GM18507 (cell line): ENCODE measurements around the gene EIF4B.
A peak's percentile ranks its signal among the peaks of the same experiment; 100 is the strongest.

Experiments used
- DNase-seq: peaks from one replicate; pipeline ENCODE4 v3.0.0; 2011; ENCODE audit warnings: low read depth; ENCODE audit not compliant: insufficient read length; ENCODE audit errors: extremely low spot score
- FAIRE-seq: peaks from 2 replicates; lab custom pipeline; 2011; peaks lifted over from hg19 to GRCh38; lab: Jason Lieb, UNC

EIF4B gene

GRCh38 chr12:53054112-53054878 is 48.0 kb downstream of the EIF4B start:
- DNase-seq (peak; percentile 80), FAIRE-seq (peak; percentile 91)

DNA sequence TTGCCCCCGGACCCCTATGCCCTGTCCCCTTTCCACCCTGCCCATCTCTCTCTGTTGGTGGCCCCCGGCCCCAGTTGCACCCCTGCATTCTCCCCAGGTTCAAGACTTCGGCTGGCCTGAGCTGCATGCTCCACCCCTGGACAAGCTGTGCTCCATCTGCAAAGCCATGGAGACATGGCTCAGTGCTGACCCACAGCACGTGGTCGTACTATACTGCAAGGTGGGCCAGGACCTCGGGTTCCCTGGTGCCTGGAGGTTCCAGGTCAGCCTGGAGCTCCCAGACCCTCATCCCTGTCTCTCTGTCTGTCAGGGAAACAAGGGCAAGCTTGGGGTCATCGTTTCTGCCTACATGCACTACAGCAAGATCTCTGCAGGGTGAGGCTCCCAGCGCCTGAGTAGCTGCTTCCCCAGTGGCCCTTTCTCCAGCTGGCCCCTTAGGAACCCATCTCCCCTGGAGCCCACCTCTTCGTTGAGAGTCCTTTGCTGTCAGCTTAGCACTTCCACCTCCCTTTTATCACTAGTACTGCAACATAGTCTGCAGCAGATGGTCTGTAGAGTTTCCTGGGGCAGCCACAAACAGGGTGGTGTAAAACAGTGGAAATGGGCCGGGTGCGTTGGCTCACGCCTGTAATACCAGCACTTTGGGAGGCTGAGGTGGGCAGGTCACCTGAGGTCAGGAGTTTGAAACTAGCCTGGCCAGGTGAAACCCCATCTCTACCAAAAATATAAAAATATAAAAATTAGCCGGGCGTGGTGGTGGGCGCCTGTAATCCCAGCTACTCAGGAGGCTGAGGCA is 49.4 kb downstream of the EIF4B start:
- no peak for DNase-seq
- no peak for FAIRE-seq

GRCh38 chr12:53056296-53056695 is 50.0 kb downstream of the EIF4B start:
- no peak for FAIRE-seq
- DNase-seq, result no peak

DNA sequence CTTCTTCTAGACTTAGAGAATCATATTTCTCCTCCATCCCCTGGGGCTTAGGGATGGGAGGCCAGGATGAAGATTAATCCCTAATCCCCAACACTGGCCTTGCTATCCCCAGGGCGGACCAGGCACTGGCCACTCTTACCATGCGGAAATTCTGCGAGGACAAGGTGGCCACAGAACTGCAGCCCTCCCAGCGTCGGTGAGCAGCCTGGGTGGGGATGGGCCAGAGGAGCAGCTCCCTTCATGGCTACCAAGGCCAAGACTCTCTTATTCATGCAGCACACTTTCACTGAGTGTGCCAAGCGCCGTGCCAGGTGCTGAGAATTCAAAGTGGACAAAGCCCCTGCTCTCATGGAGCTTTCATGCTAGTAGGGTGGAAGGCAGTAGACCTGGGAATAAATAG is 50.6 kb downstream of the EIF4B start:
- no peak for DNase-seq
- no peak for FAIRE-seq

DNA sequence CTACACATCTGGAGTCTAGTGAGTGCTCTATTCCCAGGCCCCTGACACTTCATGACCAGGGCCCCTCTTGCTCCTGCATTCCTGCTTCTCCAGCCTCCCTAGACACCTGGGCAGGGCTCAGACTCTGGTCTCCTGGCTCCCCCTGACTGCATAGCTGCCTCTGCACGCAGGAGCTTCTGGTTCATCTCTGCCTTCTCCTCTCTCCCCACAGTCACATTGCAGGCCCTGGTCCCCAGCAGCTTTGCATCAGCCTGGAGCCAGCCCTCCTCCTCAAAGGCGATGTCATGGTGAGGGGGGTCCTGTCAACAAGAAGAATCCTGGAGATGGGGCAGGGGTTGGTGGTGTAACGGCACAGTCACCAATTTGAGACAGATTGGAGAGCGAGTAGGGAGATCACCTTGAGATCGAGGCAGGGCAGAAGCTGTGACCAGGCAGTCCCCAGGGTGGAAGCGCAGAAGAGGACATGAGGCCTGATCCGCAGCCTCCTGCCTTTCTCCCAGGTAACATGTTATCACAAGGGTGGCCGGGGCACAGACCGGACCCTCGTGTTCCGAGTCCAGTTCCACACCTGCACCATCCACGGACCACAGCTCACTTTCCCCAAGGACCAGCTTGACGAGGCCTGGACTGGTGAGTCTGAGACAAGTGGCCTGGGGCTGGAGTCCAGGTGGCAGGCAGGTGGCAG is 51.7 kb downstream of the EIF4B start:
- DNase-seq, result no peak
- no peak for FAIRE-seq

DNA sequence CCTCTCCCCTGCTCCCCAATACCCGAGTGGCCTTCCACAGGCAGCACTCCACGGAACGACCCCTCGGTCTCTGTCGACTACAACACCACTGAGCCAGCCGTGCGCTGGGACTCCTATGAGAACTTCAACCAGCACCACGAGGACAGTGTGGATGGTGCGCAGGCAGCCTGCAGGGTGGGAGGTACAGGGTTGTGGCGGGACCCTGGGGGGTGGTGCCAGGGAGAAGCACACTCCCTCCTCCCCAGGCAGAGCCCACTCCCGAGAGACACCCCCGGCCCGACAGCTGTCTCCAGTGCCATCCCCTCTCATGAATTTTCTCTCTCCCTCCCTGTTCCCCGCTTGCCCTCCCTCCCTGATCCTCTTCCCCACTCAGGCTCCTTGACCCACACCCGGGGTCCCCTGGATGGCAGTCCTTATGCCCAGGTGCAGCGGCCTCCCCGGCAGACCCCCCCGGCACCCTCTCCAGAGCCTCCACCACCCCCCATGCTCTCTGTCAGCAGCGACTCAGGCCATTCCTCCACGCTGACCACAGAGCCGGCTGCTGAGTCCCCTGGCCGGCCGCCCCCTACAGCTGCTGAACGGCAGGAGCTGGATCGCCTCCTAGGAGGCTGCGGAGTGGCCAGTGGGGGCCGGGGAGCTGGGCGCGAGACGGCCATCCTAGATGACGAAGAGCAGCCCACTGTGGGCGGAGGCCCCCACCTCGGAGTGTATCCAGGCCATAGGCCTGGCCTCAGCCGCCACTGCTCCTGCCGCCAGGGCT is 52.6 kb downstream of the EIF4B start:
- no peak for FAIRE-seq
- DNase-seq, result no peak

DNA sequence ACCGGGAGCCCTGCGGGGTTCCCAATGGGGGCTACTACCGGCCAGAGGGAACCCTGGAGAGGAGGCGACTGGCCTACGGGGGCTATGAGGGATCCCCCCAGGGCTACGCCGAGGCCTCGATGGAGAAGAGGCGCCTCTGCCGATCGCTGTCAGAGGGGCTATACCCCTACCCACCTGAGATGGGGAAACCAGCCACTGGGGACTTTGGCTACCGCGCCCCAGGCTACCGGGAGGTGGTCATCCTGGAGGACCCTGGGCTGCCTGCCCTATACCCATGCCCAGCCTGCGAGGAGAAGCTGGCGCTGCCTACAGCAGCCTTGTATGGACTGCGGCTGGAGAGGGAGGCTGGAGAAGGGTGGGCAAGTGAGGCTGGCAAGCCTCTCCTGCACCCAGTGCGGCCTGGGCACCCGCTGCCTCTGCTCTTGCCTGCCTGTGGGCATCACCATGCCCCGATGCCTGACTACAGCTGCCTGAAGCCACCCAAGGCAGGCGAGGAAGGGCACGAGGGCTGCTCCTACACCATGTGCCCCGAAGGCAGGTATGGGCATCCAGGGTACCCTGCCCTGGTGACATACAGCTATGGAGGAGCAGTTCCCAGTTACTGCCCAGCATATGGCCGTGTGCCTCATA is 53.3 kb downstream of the EIF4B start:
- FAIRE-seq, result no peak
- DNase-seq, result no peak

DNA sequence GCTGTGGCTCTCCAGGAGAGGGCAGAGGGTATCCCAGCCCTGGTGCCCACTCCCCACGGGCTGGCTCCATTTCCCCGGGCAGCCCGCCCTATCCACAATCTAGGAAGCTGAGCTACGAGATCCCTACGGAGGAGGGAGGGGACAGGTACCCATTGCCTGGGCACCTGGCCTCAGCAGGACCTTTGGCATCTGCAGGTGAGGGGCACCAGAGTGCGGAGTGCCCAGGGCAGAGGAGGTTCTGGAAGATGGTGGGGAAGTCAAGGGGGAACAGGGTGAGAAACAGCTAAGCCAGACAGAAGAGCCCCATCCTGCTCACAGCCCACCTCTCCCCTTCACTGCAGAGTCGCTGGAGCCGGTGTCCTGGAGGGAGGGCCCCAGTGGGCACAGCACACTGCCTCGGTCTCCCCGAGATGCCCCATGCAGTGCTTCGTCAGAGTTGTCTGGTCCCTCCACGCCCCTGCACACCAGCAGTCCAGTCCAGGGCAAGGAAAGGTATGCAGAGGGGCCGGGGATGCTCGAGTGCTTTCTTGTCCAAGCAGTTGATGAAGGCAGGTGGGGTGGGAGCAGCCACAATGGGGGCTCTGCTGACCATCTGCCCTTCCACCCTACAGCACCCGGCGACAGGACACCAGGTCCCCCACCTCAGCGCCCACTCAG is 53.9 kb downstream of the EIF4B start:
- DNase-seq (no peak), FAIRE-seq (no peak)

DNA sequence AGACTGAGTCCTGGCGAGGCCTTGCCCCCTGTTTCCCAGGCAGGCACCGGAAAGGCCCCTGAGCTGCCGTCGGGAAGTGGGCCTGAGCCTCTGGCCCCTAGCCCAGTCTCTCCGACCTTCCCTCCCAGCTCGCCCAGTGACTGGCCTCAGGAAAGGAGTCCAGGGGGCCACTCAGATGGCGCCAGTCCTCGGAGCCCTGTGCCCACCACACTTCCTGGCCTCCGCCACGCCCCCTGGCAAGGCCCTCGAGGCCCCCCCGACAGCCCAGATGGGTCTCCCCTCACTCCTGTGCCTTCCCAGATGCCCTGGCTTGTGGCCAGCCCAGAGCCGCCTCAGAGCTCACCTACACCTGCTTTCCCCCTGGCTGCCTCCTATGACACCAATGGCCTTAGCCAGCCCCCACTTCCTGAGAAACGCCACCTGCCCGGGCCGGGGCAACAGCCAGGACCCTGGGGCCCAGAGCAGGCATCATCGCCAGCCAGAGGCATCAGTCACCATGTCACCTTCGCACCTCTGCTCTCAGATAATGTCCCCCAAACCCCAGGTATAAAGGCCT is 54.5 kb downstream of the EIF4B start:
- FAIRE-seq, result no peak
- no peak for DNase-seq

DNA sequence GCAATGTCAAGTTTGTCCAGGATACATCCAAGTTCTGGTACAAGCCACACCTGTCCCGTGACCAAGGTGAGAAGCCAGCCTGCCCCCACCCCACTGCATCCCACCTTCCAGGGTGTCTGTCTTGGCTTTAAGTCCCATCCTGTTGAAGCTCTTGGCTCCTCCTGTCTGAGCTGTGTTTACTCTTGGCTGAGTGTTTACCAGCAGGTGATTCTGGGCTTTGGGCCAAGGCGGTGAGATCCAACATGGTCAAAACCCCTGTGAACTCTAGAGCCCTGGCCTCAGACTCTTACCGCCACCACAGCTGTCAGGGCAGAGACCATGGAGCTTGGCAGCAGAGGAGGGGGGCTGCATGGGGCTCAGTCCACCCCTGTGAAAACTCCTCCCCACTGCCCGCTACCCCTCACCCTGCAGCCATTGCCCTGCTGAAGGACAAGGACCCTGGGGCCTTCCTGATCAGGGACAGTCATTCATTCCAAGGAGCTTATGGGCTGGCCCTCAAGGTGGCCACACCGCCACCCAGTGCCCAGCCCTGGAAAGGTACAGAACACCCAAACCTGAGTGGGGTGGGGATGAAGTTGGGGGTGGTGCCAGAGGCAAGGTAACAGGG is 55.3 kb downstream of the EIF4B start:
- FAIRE-seq, result no peak
- DNase-seq, result no peak

GRCh38 chr12:53062011-53062961 is 56.0 kb downstream of the EIF4B start:
- FAIRE-seq (no peak), DNase-seq (no peak)

- FAIRE-seq (no peak), DNase-seq (no peak)
Measured at GRCh38 chr12:53062977-53063707, 56.9 kb downstream of the EIF4B start.

DNA sequence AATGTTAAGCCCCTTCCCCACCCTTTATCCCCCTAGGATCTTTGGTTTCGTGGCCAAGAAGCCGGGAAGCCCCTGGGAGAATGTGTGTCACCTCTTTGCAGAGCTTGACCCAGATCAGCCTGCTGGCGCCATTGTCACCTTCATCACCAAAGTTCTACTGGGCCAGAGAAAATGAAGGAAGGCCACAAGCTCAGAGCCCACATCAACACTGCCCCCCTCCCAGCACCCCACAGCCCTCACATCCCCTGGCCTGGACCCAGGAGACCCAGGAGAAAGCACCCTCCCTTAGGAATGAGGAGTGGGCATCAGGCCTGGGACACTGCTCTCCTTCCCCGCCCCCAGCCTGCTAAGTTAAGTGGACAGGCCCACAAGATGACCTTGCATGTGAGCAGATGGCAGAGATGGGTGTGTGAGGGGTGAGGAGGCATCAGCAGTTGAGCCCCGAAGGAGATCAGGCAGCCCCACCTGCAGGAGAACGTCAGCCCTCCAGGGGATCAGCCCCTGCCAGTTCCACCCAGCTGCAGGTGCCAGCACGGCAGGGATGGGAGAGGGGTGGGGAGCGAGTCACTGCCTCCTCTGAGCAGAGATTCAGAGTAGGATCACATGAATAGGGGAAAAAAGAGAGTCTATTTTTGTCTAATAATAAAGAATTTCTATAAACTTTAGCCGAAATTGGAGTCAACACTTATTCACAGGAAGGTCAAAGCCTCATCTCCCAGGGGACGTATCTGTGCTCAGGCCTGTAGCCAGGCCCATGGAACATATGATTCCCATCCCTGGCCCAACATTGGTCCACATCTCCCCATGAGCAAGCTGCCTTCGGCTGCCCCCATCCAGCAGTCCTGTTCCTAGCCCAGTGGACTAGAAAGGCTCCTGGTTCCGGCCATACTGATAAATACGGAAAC is 57.7 kb downstream of the EIF4B start:
- DNase-seq, result no peak
- no peak for FAIRE-seq

GRCh38 chr12:53064613-53065436 is 58.6 kb downstream of the EIF4B start:
- no peak for FAIRE-seq
- no peak for DNase-seq

GRCh38 chr12:53065470-53065869 is 59.2 kb downstream of the EIF4B start:
- no peak for FAIRE-seq

More at GRCh38 chr12:53065470-53065869, 59.2 kb downstream of the EIF4B start:
- no peak for DNase-seq
